ENCODE results near the gene TINCR.

- TF ChIP-seq CTCF (conservative IDR thresholded peaks at IDR 0.05 in 1 of 2, IDR thresholded peaks at IDR 0.05 in 1 of 2; ENCODE audit: extremely low read depth in 1 of 2, insufficient read depth in 1 of 2, low read depth in 1 of 2, low read length in 2 of 2) (no peak), EZH2 (IDR thresholded peaks at IDR 0.05; ENCODE audit: borderline replicate concordance, low read length) (no peak)
These were observed 31.3 kb downstream of the TINCR start for GRCh38 chr19:5536337-5536894.
